GM21447 (cell line): ENCODE measurements around the gene ANXA4.
"Not testable (repeated sequence)": the region's sequence is repeated elsewhere in the genome, so short reads cannot be mapped to it uniquely, and the experiment has no call there.

Source experiments
- ATAC-seq: cut with Tn5 transposase; IDR thresholded peaks from one replicate; pipeline ENCODE4 v1.9.1; 2021; ENCODE audit not compliant: unreplicated experiment

ANXA4 gene

DNA sequence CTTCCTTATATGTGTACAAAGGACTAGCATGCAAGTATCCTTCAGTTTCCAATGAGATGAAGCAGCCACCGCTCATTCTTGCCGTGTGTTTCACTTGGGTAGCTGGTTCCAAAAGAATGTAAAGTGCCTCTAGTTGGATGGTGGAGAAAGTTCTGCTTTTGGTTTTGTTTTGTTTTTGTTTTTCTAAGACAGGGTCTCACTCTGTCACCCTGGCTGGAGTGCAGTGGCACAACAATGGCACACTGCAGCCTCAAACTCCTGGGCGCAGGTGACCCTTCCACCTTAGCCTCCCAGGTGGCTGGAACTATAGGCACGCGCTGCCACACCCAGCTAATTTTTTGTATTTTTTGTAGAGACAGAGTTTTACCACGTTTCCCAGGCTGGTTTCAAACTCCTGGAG lies 8.3 kb downstream of the ANXA4 start:
- no peak for ATAC-seq

DNA sequence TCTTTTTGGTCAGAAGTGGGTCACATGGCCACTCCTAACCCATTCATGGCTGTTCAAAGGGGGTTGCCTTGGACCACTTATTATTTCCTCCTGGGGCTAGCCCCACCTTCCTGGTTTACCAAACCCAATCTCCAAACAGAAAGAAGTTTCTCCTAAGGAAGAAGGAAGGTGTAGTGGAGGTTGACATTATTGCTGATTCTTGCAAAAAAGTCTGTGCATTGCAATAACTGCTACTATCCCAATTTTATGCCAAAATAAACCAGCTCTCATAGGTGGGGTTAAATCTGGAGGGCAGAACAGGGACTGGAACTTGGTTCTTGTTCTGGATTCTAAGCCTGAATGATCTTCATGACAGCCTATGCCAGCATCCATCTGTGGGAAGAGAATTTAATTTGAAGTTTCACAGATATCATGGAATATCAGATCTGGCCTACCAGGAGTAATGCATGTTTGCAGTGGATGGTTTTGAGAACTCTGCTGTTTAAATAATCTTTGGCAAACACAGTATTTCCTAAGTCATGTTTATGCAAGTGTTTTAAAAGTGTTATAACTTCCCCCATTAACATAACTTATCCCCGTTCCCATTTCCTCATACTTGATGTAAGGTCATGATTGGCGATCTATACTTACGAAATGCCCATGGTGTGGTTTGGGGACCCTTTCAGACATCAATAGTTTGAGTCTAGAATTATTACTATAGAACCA lies 11.9 kb downstream of the ANXA4 start:
- ATAC-seq, result no peak

DNA sequence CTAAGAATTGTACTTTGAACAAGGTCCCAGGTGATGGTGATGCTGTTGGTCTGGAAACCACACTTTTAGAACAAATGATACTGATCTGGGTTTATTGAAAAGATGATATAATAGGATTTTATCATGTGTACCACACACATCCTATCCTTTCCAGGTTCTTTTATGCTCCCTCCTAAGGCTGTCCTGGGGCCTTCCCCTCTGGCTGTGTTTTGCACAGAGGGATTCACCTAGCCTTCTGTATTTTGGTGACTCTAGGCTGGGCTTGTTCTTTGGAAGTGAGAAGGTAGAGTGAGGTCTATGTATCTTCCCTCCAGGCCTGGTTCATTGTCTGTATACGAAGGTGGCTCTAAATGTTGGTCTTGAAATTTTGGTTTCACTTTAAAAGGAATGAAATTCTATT lies 12.7 kb downstream of the ANXA4 start:
- no peak for ATAC-seq

DNA sequence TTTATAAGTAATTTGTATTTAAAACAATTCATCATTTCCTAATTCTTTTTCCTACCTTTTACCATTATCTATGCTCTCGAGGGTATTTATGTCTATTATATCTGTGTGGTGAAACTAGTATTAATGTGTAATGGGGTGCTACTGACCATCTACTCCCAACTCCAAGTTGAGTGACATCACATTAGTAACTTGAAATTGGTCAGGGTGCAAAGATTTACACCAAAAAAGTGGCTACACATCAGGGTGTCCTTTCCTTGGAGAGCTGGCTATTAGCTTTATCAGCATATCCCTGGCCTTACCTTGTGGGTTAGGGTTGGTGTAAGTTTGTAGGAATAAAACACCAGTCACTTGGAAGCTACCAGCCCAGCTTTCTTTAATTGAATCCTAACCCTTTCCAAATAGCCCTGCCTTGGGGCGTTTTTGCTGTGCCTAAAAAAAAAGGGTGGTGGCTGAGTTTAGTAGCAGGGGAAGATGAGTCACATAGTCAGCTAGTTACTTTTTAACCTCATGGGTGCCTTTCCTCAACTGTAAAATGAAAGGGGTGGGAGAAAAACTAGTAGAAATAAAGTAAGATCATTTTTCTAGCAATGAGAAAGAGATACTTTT lies 14.0 kb downstream of the ANXA4 start:
- peak; percentile 83 for ATAC-seq

DNA sequence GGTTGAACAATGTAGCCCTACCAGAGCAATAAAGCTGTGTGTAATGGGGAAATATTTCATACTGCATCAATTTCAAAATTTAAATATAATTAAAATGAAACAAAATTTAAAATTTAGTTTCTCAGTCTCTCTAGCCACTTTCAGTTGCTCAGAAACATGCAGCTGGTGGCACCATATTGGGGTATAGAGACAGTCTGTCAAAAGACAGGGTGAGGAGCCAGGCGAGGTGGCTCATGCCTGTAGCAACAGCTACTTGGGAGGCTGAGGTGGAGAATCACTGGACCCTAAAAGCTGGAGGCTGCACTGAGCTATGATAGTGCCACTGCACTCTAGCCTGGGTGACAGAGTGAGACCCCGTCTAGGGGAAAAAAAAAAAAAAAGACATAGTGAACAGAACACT lies 20.1 kb downstream of the ANXA4 start:
- no peak for ATAC-seq

DNA sequence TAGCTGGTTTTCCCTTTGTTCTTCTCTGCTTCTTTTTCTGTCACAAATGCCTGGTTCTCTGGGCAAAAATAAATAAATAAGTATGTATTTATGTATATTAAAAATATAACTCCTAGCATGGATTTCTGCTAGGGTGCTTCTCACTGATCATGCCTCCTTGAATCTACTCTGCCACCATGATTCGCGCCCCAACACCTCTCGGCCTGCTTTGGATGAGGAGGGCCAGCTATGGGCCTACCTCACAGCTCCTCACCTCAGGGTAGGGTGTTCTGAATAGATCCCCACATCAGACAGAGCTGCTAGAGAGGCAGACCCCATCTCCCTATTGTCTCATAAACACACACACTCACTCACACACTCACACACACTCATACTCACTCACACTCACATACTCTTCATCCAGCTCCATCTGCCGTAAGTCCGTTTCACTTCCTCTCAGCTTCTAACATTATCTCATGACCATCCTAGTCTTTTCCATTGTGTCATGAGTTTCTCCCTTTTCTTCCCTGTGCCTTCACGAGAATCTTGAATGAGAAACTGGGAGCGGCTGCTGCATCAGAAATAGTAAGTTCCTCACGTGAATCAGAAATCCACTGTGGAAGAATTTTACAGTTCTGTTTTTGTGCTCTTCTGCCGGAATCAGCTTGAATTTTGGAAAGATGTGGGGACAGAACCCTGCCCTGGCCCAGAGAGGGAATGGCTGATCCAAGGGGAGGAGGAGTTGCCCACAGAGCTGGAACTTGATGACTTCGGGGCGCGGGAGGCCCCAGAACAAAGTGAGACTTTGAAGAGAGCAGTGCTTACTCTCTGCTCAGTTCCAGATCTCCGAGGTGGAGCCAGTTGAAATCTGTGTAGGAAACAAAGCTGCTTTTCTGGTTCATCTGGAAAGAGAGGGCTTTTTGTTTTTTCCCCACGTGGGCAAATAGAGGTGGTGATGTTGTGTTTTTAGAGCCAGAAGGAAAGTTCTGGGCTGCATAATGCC lies 20.9 kb downstream of the ANXA4 start:
- ATAC-seq, result no peak

DNA sequence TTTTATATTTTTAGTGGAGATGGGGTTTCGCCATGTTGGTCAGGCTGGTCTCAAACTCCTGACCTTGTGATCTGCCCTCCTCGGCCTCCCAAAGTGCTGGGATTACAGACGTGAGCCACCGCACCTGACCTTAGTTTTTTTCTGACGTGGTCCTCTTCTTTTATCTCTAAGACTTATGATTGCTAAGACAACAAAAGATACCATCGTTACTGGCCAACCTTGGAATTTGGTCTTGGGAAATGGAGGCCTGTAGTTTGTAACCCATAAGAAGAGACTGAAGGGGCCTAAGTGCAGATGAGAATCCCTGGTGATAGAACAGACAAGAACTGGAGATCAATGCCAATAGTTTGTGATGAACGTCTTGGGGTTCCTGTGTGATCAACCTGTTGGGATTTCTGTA lies 21.9 kb downstream of the ANXA4 start:
- not testable (repeated sequence) for ATAC-seq

DNA sequence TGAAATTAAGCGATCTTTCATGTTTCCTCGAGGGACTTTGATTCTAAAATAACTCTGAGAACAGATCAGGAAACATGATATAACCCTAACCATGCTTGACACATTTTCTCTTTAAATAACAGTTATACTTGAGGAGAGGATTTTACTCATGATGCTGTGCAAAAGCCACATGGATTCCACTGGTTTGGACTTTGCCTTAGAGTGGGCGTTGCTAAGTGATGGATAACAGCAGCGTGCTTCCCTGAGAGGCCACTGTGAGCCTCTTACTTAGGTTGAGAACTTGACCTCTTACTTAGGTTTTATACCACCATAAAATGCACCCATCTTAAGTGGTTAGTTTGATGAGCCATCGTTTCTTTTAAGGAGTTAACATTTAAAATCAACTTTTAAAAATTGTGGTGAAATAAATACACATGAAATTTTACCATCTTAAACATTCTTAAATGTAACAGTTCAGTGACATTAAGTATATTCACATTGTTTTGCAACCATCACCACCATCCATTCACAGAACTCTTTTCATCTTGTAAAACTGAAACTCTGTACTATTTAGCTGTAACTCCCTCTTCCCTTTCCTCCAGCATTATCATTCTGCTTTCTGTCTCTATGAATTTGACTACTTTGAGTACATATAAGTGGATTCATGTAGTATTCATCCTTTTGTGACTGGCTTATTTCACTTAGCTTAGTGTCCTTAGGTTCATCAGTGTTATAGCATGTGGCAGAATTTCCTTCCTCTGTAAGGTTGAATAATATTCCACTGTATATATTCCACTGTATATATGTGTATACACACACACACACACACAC lies 22.6 kb downstream of the ANXA4 start:
- ATAC-seq, result peak; percentile 44

DNA sequence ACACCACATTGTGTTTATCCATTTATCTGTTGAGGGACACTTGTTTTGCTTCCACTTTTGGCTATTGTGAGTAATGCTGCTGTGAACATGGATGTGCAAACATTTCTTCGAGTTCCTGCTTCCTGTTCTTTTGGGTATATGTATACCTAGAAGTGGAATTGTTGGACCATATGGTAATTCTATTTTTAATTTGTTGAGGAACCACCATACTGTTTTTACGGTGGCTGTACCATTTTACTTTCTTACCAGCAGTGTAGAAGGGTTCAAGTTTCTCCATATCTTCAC lies 23.1 kb downstream of the ANXA4 start:
- ATAC-seq, result no peak

DNA sequence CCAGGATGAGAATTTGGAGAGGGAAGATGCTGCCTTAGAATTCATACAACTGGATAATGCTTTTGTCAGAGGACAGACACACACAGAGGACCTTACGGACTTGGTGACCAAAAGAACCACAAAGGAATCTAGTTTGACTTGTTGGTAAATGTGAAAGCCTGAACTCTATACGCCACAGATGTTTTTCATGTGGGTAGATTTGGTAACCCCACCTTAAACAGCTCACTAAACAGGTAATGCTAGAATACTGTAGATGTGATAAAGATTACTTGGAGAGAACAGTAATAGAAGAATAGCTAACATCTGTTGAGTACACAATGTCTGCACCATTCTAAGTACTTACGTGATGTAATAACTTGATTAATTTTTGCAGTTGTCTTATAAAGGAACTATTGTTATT lies 24.1 kb downstream of the ANXA4 start:
- no peak for ATAC-seq

DNA sequence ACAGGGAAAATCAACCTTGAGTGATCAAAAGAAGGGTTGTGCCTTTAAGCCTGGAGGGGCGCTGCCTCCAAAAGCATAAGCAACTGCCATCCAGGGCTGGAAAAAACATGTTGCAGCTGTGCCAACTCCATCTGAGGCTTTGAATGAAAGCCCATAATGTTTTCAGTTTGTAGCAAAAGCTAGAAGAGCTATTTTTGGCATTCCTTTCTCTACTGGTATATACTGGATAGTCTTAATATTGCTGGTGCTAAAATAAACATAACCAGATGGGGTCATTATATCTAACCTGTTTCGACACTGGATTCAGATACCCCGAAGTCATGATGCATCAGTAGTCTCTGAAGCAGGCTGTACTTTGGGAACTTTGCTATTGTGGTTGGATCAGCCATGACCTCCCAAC lies 25.1 kb downstream of the ANXA4 start:
- ATAC-seq, result no peak

DNA sequence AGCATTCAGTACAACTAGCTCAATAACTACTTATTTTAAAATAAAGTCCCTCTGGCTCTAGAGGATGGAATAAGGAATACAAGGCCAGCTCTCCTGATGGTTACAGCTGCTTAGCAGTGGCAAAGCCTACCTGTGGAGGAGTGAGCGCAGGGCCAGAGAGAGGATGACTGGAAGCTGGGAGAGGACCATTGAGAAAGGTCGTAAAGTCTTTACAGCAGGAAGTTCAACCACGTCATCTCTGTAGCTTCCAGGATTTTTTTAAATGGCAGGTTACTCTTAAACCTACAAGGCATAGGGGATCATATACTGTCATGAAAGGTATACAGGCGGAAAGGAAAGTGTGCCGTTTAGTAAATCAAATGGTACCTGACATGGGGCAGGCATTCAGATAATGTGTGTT lies 26.3 kb downstream of the ANXA4 start:
- ATAC-seq, result no peak

DNA sequence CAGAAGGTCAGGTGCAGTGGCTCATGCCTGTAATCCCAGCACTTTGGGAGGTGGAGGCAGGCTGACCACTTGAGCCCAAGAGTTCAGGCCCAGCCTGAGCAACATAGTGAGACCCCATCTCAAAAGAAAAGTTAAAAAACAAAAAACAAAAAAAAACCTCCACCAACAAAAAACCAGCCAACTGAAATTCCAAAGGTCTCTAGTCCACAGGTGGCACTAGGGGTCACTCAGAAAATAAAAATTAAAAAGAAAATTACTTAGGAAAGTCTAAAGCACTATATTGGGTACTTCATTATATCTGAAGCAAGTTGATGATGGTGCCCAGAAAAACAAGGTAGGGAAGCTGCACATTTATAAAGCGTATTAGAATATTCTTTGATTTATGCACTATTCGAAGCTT lies 26.9 kb downstream of the ANXA4 start:
- ATAC-seq, result no peak

DNA sequence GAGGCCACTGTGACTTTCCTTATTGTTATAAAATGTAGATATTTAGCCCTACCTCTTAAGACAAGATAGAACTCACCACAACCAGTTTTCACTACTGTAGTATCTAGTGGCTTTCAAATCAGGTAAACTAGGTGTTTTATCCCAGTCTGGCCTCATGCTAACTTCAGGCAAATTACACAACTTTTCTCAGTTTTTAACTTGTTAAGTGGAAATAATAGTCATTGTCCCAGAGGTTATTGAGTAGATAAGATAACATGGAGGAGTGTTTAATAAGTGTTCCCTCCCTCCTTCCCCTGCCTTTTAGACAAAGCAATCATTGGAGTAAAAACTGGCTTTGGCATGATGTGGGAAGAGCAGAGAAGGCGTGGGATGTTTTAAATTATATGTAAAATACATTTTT lies 27.3 kb downstream of the ANXA4 start:
- no peak for ATAC-seq

DNA sequence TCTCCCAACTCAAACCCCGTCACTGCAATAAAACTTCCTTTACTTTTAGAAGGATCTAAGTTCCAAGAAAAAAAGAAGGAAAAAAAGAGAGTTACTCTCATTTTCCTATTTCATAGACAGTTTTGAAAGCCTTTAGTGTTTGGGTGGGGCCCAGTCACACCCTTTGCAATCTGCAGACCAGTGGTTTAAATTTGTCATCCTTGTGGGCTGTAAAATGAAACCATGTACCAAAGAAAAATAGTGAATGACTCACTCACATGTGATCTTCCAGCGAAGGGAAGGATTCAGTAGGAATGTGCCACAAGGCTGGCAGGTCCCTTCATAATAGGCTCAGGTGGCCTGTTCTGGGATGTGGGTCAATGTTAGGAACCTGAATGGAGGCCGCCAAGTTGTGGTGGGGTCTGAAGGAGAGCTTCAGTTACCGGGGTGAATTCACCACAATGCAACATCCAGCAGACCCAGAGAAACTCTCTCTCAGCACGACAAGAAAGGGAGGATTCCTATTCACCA lies 28.3 kb downstream of the ANXA4 start:
- peak; percentile 47 for ATAC-seq

DNA sequence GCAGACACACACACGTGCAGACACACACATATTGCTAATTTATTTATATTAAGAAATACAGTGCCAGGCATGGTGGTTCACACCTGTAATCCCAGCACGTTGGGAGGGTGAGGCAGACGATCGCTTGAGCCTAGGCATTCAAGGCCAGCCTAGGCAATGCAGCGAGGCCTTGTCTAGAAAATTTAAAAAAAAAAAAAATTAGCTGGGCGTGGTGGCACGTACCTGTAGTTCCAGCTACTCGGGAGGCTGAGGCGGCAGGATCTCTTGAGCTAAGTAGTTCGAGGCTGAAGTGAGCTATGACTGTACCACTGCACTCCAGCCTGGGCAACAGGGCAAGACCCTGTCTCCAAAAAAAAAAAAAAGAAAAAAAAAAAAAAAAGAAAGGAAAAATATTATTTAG lies 28.8 kb downstream of the ANXA4 start:
- no peak for ATAC-seq

DNA sequence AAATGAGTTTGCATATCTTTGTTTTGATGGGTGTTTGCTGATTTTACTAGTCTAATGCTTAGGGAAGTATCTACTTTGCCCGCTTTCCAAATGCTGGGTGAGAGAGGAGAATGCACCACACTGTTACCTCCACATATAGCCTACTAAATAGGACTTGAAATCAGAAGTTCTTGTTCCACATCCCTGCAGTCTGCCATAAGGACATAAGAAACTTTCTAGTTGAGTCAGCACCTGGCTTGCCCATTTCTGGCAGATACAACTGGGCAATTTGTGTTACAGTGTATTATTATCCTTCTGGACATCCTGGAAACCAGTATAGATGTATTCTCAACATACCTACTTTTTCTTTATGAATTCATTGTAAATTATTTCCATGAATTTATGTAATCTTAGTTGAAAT lies 29.5 kb downstream of the ANXA4 start:
- ATAC-seq, result no peak

DNA sequence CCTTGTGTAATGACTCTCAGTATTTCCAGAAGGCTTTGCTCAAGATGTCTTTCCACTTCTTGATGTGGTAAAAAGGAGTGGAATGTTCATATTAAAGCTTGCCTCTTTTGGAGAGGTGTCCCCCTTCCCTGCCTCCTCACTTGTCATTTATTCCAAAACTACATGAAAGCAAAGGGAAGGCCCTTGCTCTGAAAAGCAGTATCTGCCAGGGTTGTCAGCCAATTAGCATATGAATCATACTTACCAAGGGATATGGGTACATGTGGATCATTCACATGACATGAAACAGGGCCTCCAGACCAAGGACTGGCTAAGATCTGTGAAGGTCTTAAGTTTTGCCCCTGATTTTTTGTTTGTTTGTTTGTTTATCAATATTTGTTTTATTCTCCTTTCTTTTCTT lies 31.3 kb downstream of the ANXA4 start:
- no peak for ATAC-seq

DNA sequence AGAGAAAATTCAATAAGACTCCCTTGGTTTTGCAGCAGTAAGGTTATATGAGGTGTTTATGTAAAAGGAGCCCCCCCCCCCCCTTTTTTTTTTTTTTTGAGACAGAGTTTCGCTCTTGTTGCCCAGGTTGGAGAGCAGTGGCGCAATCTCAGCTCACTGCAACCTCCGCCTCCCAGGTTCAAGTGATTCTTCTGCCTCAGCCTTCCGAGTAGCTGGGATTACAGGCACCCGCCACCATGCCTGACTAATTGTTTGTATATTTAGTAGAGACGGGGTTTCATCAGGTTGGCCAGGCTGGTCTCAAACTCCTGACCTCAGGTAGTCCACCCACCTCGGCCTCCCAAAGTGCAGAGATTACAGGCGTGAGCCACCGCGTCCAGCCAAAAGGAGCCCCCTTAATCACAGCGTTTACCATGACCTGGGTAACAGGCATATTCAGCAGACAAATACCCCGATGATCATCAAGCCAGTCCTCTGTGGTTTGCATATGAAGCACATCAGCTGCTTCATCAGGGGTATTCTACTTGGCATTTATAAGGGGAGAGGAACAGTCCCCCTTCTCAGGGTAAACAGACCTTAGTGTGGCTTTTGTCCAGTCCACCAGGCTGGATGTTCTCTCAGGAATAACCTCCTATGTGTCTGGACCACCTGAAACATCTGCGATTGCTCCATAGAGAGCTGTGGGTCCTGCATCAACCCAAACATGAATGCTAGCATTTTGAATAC lies 32.5 kb downstream of the ANXA4 start:
- not testable (repeated sequence) for ATAC-seq
